ENCODE measurements around the gene ABR.

Gene ABR

DNA sequence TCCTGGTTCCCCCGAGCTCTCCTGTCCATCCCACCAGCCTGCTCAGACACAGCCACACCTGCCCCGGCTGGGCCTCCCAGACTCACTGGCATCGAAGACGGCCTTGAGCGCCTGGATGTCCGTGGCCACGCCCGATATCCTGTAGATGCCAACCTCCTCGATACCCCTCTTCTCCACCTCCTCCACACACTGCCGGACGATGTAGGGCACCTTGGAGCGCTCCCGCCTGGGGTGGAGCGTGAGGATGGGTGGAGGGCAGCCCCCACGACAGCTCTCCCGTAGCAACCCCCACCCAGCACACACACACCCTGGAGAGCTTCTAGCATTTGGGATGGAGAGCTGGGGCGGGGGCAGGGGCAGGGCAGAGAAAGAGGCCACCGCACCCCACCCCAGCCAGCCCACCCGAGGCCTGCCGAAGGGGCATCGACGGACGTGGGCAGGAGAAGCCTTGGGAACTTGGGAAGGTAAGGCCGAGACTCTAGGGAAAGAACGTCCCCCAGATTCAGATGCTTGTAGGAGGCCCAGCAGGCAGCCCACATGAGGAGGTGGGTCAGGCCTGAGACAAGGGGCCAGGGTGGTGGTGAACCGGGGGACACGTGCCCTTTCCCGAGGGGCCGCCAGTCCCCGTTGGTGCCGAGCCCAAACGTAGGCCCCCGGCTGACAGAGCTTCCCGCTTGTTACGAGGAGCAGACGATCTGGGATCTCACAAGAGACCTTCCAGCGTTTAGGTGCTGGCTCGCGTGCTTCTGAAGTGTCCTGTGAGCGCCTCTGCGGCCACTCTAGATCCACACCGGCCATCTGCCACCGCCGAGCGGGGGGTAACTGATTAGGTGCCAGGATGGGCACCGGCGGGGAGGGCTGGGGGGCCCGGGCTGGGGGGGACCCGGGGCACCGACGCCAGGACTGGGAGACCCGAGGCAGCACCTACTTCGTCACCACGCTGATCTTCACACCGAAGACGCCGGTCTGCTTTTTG is 167.7 kb downstream of the ABR start:
- in situ Hi-C loops (cut with MboI; ENCODE audit: low sequenced_read_pairs) = no loop called here

DNA sequence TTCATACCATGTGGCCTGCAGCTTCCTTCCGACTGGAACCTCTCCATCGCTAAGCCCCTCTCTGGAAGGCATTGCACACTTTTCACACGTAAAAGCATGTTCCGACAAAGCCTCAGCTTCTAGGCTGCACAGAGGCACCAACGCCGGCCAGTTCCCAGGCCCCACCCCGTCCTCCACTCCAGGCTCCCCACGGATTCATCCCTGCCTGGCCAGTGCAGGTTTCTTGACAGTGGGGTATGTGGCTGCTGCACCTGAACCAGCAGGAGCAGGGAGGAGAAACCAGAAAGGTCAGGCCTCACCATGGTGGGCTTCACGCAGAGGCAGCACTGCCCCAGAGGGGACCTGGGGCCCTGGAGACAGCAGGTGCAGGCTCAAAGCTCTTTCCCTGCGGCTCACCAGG is 168.6 kb downstream of the ABR start:
- in situ Hi-C loops (cut with MboI; ENCODE audit: low sequenced_read_pairs) = no loop called here

DNA sequence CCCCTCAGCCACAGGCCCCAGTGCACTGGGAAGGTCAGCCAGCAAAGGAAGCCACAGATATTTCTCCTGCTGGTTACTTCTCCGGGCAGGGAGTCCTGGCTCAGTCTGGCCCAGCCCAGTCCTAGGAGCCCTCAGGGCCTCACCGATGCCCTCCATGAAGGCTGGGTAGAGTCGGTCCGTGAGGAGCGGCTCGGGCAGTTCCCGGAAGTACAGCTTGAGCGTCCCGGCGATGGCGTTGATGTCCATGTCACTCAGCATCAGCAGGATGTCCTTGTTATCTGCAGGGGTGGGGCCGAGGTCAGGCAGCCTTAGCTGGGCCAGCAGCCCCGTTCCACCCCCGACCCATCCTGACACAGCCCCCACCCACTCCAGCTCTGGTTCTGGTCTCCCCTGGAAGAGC is 169.2 kb downstream of the ABR start:
- in situ Hi-C loops (cut with MboI; ENCODE audit: low sequenced_read_pairs) = no loop called here

GRCh38 chr17:1010086-1010450 is 169.7 kb downstream of the ABR start:
- in situ Hi-C loops (cut with MboI; ENCODE audit: low sequenced_read_pairs) = no loop called here

GRCh38 chr17:1009229-1010085 is 170.3 kb downstream of the ABR start:
- in situ Hi-C loops (cut with MboI; ENCODE audit: low sequenced_read_pairs) = no loop called here

DNA sequence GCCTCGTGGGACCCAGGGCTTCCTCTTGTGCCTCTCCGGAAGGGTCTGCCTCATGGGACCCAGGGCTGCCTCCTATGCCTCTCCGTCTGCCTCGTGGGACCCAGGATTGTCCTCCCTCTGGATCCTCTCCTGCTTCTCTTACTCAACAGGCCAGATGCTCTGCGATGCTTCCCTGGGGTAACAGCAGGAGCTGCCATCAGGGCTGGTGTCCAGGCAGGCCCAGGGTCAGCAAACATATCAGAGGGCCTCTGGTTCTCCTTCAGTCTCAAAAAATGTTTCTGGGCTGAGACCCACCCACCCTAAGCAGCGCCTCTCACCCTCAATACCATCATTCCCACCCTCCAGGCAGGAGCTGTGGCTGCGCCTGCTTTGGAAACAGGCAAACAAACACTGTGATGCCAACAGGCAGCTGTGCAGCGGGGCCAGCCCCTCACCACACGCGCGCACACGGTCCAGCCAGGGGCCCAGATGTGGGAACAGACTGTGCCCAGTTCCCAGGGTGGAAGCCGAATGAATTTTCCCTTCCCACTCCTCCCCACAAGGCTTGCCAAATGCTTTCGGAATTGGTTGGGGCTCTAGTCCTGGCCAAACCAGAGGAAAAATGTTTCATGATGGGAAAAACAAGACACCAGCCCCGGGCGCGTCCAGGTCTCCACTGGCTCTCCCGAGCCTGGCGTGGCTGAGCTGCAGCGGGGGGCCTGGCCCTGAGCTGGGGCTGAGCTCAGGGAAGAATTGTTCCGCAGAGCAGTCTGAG is 171.6 kb downstream of the ABR start:
- in situ Hi-C loops (cut with MboI; ENCODE audit: low sequenced_read_pairs) = no loop called here

- in situ Hi-C loops (cut with MboI; ENCODE audit: low sequenced_read_pairs) = no loop called here
Measured at GRCh38 chr17:1007310-1008007, 172.3 kb downstream of the ABR start.

- in situ Hi-C loops (cut with MboI; ENCODE audit: low sequenced_read_pairs) = no loop called here
Measured at GRCh38 chr17:1006054-1006453, 173.7 kb downstream of the ABR start.

GRCh38 chr17:1005361-1005946 is 174.3 kb downstream of the ABR start:
- in situ Hi-C loops (cut with MboI; ENCODE audit: low sequenced_read_pairs) = no loop called here

DNA sequence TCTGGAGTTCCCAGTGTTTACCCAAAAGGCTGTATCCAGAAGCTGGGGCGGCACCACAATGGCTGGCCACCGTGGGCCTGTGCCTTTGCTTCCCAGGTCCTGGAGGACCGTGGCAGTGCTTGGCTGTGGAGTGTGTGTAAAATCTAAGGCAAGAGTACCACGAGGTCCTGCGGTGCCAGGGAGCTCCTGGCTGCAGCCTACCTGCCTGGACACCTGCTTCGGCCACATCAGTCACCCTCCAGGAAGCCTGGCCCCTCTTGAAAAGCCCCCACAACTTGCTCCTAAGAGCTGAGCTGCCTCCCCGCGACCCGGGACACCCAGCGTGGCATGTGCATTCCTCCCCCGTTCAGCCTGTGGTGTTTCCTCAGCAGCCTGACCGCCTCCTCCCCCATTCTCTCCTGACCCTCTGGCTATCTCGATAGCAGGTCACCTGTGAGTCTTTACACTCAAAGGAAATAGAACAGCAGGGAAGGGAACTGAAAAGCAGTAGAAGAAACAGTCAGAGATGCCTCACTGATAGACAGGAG is 174.9 kb downstream of the ABR start:
- in situ Hi-C loops (cut with MboI; ENCODE audit: low sequenced_read_pairs) = no loop called here

GRCh38 chr17:1003972-1004768 is 175.6 kb downstream of the ABR start:
- in situ Hi-C loops (cut with MboI; ENCODE audit: low sequenced_read_pairs) = no loop called here

GRCh38 chr17:1003633-1003971 is 176.2 kb downstream of the ABR start:
- in situ Hi-C loops (cut with MboI; ENCODE audit: low sequenced_read_pairs) = no loop called here

- in situ Hi-C loops (cut with MboI; ENCODE audit: low sequenced_read_pairs) = no loop called here
Measured at GRCh38 chr17:1002771-1003555, 176.8 kb downstream of the ABR start.

GRCh38 chr17:1002412-1002753 is 177.4 kb downstream of the ABR start:
- in situ Hi-C loops (cut with MboI; ENCODE audit: low sequenced_read_pairs) = no loop called here

DNA sequence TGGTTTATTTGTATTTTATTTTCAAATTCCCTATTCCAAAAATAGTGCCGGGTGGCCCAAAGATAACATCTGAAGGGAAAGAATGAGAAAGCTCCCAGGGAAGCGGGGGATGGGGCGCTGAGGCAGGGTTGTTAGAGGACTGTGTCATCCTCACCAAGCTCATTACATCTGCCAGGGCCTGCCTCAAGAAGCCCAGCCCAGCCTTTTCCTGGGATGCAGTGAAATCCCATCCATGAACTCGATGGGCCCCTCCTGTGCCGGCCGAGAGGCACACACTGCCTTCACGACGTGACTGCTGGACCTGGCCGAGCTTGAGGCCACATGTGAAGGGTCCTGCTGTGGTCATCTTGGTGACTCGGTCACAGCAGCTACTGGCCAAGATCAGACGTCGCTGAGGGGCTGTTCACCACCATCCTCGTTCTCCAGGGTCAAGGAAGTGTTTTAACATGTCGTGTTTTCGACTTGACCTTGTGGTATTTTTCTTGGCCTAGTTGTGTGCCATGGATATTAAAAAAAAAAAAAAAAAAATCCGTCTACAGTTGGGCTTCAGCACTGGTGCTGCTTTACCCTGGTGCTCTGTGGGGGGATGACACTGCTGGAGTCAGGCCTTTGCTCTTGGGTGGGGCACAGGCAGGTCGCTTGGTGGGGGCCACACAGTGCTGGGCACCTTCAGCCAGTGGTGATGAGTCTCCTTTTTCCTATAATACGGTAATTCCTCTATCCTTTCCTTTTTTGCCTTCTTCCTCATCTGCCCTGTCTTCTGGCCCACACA is 178.0 kb downstream of the ABR start:
- in situ Hi-C loops (cut with MboI; ENCODE audit: low sequenced_read_pairs) = no loop called here

DNA sequence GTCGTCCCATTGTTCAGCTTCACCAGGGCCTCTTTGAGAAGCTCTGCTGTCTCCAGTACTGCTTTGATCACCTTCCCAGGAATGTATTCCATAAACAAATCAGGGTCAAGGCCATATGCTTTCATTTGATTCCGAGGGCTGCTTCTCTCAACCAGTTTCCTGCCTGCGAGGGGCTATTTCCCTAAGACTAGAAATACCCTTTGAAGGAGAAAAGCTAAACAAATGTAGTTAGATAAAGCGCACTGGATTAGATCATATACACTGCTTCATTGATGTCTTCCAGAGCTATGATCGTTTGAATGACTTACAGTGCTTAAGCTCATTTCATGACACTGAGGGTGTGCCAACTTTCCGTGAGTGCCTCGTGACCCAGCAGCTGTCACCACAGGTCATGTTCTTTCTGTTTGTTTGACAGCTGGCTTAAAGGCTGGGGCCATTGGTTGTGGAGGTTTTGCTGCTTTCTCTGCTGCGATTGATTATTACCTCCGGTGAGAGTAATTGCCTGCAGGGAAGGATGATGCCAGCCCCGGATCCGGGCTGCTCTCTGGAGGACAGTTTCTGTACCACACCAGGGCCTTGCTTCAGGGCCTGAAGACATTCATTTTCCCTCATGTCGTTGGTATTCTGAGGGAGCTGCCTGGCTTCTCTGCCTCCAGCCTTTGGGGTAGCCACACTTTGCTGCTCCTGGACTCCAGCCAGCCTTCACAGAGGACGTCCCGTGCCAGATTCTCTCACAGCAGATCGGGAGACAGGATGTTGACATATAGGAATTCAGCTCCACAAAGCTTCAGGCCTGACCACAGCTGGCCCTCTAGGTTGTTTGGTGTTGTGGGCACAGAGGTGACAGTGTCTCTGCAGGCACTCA is 179.0 kb downstream of the ABR start:
- in situ Hi-C loops (cut with MboI; ENCODE audit: low sequenced_read_pairs) = no loop called here

DNA sequence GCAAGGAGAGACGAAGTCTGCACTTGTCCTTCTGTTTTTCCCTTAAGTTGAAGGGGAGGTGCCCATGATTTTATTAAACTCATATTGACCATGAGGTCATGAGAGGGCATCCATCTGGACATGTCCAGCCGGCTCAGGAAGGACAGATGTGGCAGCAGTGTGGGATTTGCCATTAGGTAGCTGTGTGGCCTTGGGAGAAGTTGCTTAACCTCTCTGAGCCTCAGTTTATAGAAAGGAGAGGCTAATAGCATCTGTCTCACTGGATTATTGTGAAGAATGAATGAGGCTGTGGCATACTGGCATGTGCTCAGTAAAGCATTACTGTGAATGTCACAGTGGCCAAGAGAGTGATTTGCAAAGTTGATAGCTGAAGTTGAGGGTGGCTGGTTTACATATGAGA is 181.7 kb downstream of the ABR start:
- in situ Hi-C loops (cut with MboI; ENCODE audit: low sequenced_read_pairs) = loop anchor here (25.0 kb wide), 1 partner anchor 261 kb away; the partner anchor contains the start of gene TLCD3A

Data from HL-60/S4 (cell line).